ENCODE results near the gene GPC2.
A peak's percentile ranks its signal among the peaks of the same experiment; 100 is the strongest.
"Not testable (repeated sequence)": the region's sequence is repeated elsewhere in the genome, so short reads cannot be mapped to it uniquely, and the experiment has no call there.

GPC2 gene

DNA sequence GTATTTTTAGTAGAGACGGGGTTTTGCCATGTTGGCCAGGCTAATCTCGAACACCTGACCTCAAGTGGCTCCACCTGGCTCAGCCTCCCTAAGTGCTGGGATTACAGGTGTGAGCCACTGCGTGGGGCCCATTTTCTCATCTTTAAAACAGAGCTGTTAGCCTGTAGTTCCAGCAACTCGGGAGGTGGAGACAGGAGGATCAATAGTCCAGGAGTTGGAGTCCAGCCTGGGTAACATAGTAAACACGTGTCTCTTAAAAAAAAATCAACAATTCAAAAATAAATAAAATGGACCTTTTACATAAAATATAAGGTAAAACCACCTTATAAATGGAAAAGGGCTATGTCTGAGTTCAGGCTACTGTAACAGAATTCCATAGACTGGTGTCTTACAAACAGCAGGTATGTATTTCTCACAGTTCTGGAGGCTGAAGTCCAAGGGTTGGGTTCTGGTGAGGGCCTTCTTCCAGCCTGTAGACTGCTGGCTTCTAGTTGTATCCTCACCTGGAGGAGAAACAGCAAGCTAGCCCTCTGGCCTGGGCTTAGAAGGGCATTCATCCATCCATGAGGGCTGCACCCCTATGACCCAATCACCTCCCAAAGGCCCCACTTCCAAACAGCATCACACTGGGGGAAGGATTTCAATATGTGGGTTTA is 35.6 kb upstream of the GPC2 start:
- Mint-ChIP-seq H3K27me3 (no peaks in the 10 kb centered on the region), H3K9me3 (ENCODE audit: low read depth) (no peaks in the 10 kb centered on the region), H3K4me3 (no peak overlapping the region), H3K4me1 (ENCODE audit: low read depth) (peaks cover 81% of the 10 kb centered on the region), H3K27ac (peak overlapping the region; percentile 58), H3K36me3 (no peaks in the 10 kb centered on the region)

GRCh38 chr7:100211342-100211780 is 34.2 kb upstream of the GPC2 start:
- no peaks in the 10 kb centered on the region for H3K9me3 Mint-ChIP-seq (ENCODE audit: low read depth)
- H3K36me3 Mint-ChIP-seq: peaks cover 3% of the 10 kb centered on the region
- H3K27ac Mint-ChIP-seq: peak overlapping the region; percentile 91
- peaks cover 70% of the 10 kb centered on the region for H3K4me1 Mint-ChIP-seq (ENCODE audit: low read depth)
- H3K4me3 Mint-ChIP-seq: peak overlapping the region; percentile 85
- H3K27me3 Mint-ChIP-seq: no peaks in the 10 kb centered on the region

DNA sequence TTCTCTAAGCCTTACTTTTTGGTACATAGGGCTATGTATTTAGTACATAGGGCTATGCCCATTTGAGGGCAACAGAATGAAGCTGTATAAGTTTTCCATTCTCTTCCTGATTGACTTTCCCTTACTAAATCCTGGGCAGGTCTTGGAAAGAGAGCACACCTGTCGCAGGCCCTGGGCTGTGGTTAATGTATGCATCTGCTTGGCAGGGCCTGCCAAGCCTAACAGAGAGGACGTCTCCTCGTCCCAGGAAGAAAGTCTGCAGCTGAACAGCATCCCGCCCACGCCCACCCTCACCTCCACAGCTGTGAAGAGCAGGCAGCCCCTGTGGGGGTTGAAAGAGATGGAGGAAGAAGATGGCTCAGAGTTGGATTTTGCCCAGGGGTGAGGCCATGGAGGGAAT is 33.6 kb upstream of the GPC2 start:
- H3K36me3 Mint-ChIP-seq: peaks cover 3% of the 10 kb centered on the region
- H3K4me3 Mint-ChIP-seq: peak overlapping the region; percentile 44
- peak overlapping the region; percentile 91 for H3K27ac Mint-ChIP-seq

DNA sequence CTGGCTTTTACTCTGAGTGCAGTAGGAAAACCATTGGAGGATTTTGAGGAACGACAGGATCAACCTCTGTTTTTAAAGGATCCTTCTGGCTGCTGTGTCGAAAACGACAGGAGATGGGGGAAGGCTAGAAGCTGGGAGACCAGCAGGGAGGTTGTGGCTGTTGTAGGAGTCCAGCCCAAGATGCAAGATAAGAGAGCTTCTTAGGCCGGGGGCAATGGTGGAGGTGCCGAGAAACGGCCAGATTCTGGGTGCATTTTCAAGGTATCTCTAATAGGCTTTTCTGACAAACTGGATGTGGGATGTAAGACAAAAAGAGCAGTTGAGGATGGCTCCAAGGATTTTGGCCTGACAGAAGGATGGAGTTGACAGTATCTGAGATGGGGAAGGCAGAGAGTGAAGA is 32.3 kb upstream of the GPC2 start:
- Mint-ChIP-seq H3K9me3 (ENCODE audit: low read depth) (no peaks in the 10 kb centered on the region), H3K36me3 (peaks cover 3% of the 10 kb centered on the region), H3K27ac (peak overlapping the region; percentile 67), H3K4me1 (ENCODE audit: low read depth) (peaks cover 58% of the 10 kb centered on the region), H3K4me3 (peak overlapping the region; percentile 58), H3K27me3 (no peaks in the 10 kb centered on the region)

More for the DNA sequence above, 33.6 kb upstream of the GPC2 start:
- no peaks in the 10 kb centered on the region for H3K9me3 Mint-ChIP-seq (ENCODE audit: low read depth)
- H3K27me3 Mint-ChIP-seq: no peaks in the 10 kb centered on the region
- peaks cover 70% of the 10 kb centered on the region for H3K4me1 Mint-ChIP-seq (ENCODE audit: low read depth)

DNA sequence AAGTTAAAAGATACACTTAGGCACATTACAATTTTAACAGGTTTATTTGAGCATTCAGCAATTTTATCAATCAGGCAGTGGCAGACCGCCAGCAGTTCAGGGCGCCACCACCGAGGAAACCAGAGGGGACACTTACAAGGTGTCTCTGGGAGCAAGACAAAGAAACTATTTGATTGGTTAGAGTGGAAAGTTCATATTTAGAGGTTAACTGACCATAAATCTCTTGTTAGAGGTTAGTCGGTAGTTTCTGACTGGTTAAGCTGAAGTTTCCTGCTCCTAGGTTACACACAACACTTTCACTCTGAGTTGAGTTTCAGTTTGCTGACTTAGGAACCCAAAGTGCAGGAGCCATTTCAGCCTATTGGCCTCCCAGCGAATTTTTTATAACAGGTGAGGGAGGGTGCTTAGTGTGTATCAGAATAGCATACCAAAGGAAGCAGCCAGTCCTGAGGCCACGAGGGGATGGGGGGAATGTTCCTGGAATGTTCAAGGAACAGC is 31.8 kb upstream of the GPC2 start:
- H3K27ac Mint-ChIP-seq: peak overlapping the region; percentile 67
- H3K9me3 Mint-ChIP-seq (ENCODE audit: low read depth): no peaks in the 10 kb centered on the region
- H3K27me3 Mint-ChIP-seq: no peaks in the 10 kb centered on the region
- H3K4me3 Mint-ChIP-seq: peak overlapping the region; percentile 58
- H3K4me1 Mint-ChIP-seq (ENCODE audit: low read depth): peaks cover 52% of the 10 kb centered on the region
- H3K36me3 Mint-ChIP-seq: peaks cover 6% of the 10 kb centered on the region

DNA sequence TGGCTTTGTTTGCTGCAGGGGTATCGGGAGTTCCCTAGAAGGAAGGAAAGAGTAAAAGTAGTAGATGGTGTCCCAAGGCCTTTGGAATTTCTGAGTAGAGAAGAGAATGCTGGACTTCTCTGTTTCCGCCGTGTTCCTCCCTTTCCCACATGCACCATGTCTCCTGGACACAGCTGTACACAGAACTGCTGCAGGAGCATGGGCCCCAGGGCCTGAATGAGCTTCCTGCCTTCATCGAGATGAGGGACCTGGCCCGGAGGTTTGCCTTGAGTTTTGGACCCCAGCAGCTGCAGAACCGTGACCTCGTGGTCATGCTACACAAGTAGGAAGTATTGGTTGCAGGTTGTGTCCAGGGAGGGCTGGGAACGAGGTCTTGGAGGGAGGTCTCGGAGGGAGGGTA is 27.3 kb upstream of the GPC2 start:
- Mint-ChIP-seq H3K4me1 (ENCODE audit: low read depth) (peaks cover 14% of the 10 kb centered on the region), H3K36me3 (peaks cover 7% of the 10 kb centered on the region), H3K4me3 (no peak overlapping the region), H3K27me3 (no peaks in the 10 kb centered on the region), H3K9me3 (ENCODE audit: low read depth) (no peaks in the 10 kb centered on the region), H3K27ac (no peak overlapping the region)

DNA sequence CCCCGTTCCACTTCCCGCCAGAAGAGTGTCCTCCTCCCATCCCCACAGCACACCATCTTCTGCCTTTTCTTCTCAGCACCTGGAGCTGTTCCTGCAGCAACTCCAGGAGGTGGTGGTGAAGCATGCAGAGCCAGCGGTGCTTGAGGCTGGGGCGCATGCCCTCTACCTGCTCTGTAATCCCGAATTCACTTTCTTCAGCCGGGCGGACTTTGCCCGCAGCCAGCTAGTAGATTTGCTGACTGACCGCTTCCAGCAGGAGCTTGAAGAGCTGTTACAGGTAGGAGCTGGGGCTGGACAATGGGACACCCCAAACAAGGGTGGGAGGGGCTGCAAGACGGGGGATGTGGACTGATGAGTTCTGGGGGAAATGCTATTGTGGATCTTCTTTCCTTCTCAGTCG is 23.5 kb upstream of the GPC2 start:
- H3K27me3 Mint-ChIP-seq: no peaks in the 10 kb centered on the region
- peaks cover 7% of the 10 kb centered on the region for H3K36me3 Mint-ChIP-seq
- H3K4me3 Mint-ChIP-seq: no peak overlapping the region
- peaks cover under 1% of the 10 kb centered on the region for H3K4me1 Mint-ChIP-seq (ENCODE audit: low read depth)
- H3K27ac Mint-ChIP-seq: no peak overlapping the region
- H3K9me3 Mint-ChIP-seq (ENCODE audit: low read depth): no peaks in the 10 kb centered on the region

DNA sequence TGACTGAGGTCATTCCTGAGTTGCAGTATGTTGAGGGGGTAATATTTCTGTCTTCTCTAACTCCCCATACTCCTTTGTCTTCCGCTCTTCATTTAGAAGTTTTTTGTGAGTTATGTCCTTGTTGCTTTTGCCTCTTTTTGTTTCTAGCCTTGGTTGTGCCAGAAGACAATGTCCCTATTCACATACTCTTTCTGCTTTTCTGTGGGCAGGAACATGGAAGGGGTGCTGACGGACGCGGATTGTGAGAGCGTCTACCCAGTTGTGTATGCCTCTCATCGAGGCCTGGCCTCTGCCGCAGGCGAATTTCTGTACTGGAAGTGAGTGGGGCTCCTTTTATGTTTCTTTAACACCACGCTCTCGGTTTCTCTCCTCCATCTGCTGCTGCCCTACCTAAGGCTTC is 21.1 kb upstream of the GPC2 start:
- no peaks in the 10 kb centered on the region for H3K27me3 Mint-ChIP-seq
- no peak overlapping the region for H3K27ac Mint-ChIP-seq
- H3K36me3 Mint-ChIP-seq: peaks cover 3% of the 10 kb centered on the region
- H3K4me1 Mint-ChIP-seq (ENCODE audit: low read depth): peaks cover 14% of the 10 kb centered on the region
- no peak overlapping the region for H3K4me3 Mint-ChIP-seq
- no peaks in the 10 kb centered on the region for H3K9me3 Mint-ChIP-seq (ENCODE audit: low read depth)

DNA sequence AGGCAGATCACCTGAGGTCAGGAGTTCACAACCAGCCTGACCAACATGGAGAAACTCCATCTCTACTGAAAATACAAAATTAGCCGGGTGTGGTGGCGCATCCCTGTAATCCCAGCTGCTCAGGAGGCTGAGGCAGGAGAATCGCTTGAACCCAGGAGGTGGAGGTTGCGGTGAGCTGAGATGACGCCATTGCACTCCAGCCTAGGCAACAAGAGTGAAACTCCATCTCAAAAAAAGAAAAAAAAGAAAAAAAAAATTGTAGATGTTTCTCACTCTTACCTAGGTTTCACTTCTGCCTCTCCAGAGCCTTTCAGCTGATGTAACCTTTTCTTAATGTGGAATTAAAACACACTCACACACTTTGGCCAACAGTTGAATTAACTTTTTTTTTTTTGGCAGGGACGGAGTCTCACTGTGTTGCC is 18.7 kb upstream of the GPC2 start:
- peaks cover 37% of the 10 kb centered on the region for H3K4me1 Mint-ChIP-seq (ENCODE audit: low read depth)
- H3K9me3 Mint-ChIP-seq (ENCODE audit: low read depth); H3K4me3 Mint-ChIP-seq; H3K36me3 Mint-ChIP-seq; H3K27me3 Mint-ChIP-seq; H3K27ac Mint-ChIP-seq: not testable (repeated sequence)

DNA sequence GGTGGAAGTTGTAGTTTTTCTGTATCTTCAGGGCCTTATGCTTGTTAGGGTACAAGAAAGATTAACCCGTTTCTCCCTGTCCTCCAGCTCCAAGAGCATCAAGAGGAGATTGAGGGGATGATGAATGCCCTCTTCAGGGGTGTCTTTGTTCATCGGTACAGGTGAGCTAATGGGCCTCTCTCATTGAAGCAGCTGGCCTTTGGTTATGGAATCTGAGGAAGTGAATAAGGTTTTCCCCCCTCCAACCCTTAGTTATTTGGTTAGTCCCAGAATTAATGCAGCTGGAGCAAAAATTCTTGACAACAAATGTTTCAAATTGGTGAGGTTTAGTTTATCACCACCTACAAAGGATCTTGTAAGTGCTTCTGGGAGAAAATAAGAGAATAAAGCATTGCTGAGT is 18.0 kb upstream of the GPC2 start:
- peaks cover 43% of the 10 kb centered on the region for H3K4me1 Mint-ChIP-seq (ENCODE audit: low read depth)
- H3K27me3 Mint-ChIP-seq: no peaks in the 10 kb centered on the region
- H3K9me3 Mint-ChIP-seq (ENCODE audit: low read depth): no peaks in the 10 kb centered on the region
- H3K27ac Mint-ChIP-seq: no peak overlapping the region
- peaks cover 3% of the 10 kb centered on the region for H3K36me3 Mint-ChIP-seq
- no peak overlapping the region for H3K4me3 Mint-ChIP-seq

DNA sequence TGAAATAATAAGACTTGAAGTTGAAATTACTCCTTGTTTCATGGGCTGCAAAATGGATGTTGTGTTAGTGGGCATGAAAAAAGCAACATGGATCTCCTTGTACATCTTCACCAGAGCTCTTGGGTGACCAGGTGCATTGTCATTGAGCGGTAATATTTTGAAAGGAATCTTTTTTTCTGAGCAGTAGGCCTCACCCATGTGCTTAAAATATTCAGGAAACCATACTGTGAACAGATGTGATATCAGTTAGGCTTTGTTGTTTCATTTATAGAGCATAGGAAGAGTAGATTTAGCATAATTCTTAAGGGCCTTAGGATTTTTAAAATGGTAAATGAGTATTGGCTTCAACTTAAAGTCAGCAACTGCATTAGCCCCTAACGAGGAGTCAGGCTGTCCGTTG is 15.8 kb upstream of the GPC2 start:
- Mint-ChIP-seq H3K27ac (peak overlapping the region; percentile 46), H3K4me1 (ENCODE audit: low read depth) (peaks cover 50% of the 10 kb centered on the region)

DNA sequence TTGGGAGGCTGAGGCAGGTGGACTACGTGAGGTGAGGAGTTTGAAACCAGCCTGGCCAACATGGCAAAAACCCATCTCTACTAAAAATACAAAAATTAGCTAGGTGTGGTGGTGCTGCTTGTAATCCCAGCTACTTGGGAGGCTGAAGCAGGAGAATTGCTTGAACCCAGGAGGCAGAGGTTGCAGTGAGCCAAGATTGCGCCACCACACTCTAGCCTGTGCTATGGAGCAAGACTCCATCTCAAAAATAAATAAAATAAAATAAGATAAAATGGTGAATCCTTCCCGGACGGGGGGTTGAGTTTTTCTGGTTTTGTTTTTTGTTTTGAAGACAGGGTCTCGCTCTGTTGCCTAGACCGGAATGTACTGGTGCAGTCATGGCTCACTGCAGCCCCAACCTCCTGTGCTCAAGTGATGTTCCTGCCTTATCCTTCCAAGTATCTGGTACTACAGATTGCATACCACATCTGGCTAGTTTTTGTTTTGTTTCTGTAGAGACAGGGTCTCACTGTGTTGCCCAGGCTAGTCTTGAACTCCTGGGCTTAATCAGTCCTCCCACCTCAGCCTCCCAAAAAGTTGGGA is 15.2 kb upstream of the GPC2 start:
- Mint-ChIP-seq H3K27ac (peak overlapping the region; percentile 54), H3K4me1 (ENCODE audit: low read depth) (peaks cover 50% of the 10 kb centered on the region)
- H3K4me3 Mint-ChIP-seq; H3K9me3 Mint-ChIP-seq (ENCODE audit: low read depth); H3K27me3 Mint-ChIP-seq; H3K36me3 Mint-ChIP-seq: not testable (repeated sequence)

More for the DNA sequence above, 15.8 kb upstream of the GPC2 start:
- Mint-ChIP-seq H3K9me3 (ENCODE audit: low read depth) (no peaks in the 10 kb centered on the region), H3K4me3 (no peak overlapping the region), H3K36me3 (no peaks in the 10 kb centered on the region), H3K27me3 (no peaks in the 10 kb centered on the region)

DNA sequence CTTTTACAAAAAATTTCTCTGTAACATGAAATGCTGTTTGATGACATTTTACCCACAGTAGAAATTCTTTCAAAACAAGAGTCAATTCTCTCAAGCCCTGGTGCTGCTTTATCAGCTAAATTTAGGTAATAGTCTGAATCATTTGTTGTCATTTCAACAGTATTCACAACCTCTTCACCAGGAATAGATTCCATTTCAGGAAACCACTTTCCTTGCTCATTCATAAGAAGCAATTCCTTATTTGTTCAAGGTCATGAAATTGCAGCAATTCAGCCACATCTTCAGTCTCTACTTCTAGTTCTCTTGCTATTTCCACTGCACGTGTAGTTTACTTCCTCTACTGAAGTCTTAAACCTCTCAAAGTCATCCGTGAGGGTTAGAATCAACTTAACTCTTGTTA is 14.6 kb upstream of the GPC2 start:
- H3K27me3 Mint-ChIP-seq: no peaks in the 10 kb centered on the region
- H3K36me3 Mint-ChIP-seq: no peaks in the 10 kb centered on the region
- H3K4me3 Mint-ChIP-seq: no peak overlapping the region
- no peaks in the 10 kb centered on the region for H3K9me3 Mint-ChIP-seq (ENCODE audit: low read depth)
- H3K4me1 Mint-ChIP-seq (ENCODE audit: low read depth): peaks cover 50% of the 10 kb centered on the region
- peak overlapping the region; percentile 54 for H3K27ac Mint-ChIP-seq

DNA sequence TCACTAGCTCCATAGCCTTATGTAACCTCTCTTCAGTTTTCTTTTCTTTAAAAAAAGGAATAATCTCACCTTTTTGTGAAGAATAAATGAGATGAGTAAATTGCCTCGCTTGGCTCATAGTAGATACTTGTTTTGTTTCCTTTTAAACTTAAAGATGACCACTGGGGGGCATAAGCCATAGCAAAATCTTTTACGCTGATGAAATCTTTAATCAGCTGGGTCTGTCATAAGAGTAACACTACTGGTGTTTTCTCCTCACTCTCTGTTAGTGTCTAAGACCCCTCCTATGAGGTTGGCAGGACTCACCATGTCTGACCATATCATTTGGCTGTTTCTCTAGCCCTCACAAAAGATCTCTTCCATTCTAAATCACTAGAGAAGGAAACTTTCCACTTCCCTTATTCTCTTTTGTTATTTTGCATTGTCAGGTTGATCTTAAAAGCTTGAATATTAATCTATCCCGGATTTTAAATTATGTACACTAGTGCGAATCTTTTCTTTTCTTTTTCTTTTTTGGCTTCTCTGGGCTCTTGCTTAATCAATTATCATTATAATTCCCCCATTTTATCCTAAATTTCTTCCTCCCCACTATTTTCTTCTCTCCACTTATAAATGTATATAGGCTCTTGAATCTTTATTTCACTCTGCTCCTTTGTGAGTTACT is 13.0 kb upstream of the GPC2 start:
- Mint-ChIP-seq H3K27ac (peak overlapping the region; percentile 86), H3K36me3 (no peaks in the 10 kb centered on the region), H3K27me3 (no peaks in the 10 kb centered on the region), H3K4me1 (ENCODE audit: low read depth) (peaks cover 45% of the 10 kb centered on the region), H3K4me3 (no peak overlapping the region), H3K9me3 (ENCODE audit: low read depth) (no peaks in the 10 kb centered on the region)

DNA sequence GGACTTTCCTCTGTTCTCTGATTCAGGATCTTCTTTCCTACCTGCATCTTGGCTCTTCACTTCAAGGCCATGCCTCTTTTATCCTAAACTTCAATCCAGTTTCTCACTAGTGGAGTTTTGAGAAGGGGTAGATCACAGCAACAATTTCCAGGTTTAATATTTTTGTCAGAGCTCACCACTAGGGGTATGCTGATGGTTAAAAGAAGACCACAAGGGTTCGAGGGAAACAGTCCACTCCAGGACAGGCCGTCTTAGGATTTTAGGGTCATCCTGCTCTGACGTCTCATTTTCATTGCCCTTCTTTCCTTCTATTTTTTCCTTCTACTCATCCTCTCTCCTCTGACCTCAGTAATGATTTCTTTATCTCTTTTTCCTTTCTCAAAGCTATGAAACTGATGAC is 11.9 kb upstream of the GPC2 start:
- Mint-ChIP-seq H3K27me3 (no peaks in the 10 kb centered on the region), H3K27ac (no peak overlapping the region), H3K4me3 (no peak overlapping the region), H3K9me3 (ENCODE audit: low read depth) (no peaks in the 10 kb centered on the region), H3K4me1 (ENCODE audit: low read depth) (peaks cover 40% of the 10 kb centered on the region), H3K36me3 (no peaks in the 10 kb centered on the region)

Data from activated naive CD8-positive, alpha-beta T cell (primary cell).